Gastrocnemius medialis (tissue), 4 donors: Measurements from ENCODE around the gene RBM33.

Experiments
- CTCF ChIP-seq, 5 experiments: fragments of 450-650 bp in 3 of 5; fragments of 200-600 bp in 2 of 5; sonication (generic) in 2 of 5; IDR thresholded peaks in 4 of 5; conservative IDR thresholded peaks in 1 of 5; 1 replicate in 4 of 5; 2 replicates in 1 of 5; pipeline ENCODE4 v1.5.1; 2016 to 2019; ENCODE audit warnings: antibody characterized with exemption in 5 of 5, mild to moderate bottlenecking in 3 of 5, moderate library complexity in 3 of 5
- POLR2A ChIP-seq, 2 donors: fragments of 450-650 bp; IDR thresholded peaks; one replicate each; pipeline ENCODE4 v1.6.1; 2017; ENCODE audit warnings: antibody characterized with exemption in 2 of 2, mild to moderate bottlenecking in 2 of 2, moderate library complexity in 2 of 2

- TF ChIP-seq CTCF (IDR thresholded peaks at IDR 0.05 in 4 of 5, conservative IDR thresholded peaks at IDR 0.05 in 1 of 5) (no peak), POLR2A (IDR thresholded peaks at IDR 0.05) (no peak)
Observed at GRCh38 chr7:155734445-155734809, 90.0 kb downstream of the RBM33 start.
